Activated CD8-positive, alpha-beta T cell treated with anti-CD3 and anti-CD28 coated beads for 36 hours (primary cell): ENCODE data around the gene PTK7. TPM values are rescaled to one million over a fixed set of nuclear protein-coding genes. Genes with fewer than 3 reads are reported as not detected.

Experiments
- ATAC-seq: fragments of 200-7000 bp; cut with Tn5 transposase; one replicate; pipeline ENCODE4 v1.10.0; 2021; ENCODE audit warnings: mild to moderate bottlenecking, moderate library complexity
- CTCF ChIA-PET: fragments of 350-600 bp; sonication (Branson Sonifier 250); formaldehyde crosslinking; loops from one replicate; lab custom pipeline; 2021; ENCODE audit warnings: antibody characterized with exemption; lab: Charles Lee
- POLR2A ChIA-PET: fragments of 350-600 bp; sonication (Branson Sonifier 250); formaldehyde crosslinking; loops from one replicate; lab custom pipeline; 2021; ENCODE audit warnings: antibody characterized with exemption; lab: Charles Lee
- DNase-seq: peaks from one replicate; pipeline ENCODE4 v3.0.0-alpha.2; 2020
- H3K27ac Mint-ChIP-seq: one replicate; pipeline ENCODE4 v1.8.0; 2021; ENCODE audit warnings: mild to moderate bottlenecking, mixed read lengths
- H3K27me3 Mint-ChIP-seq: one replicate; pipeline ENCODE4 v1.8.0; 2021; ENCODE audit warnings: mixed read lengths
- H3K36me3 Mint-ChIP-seq: one replicate; pipeline ENCODE4 v1.8.0; 2021; ENCODE audit warnings: low read depth, mixed read lengths
- H3K4me1 Mint-ChIP-seq: one replicate; pipeline ENCODE4 v1.8.0; 2021; ENCODE audit warnings: low read depth, mixed read lengths
- H3K4me3 Mint-ChIP-seq: one replicate; pipeline ENCODE4 v1.8.0; 2021; ENCODE audit warnings: mild to moderate bottlenecking, moderate library complexity, mixed read lengths
- H3K9me3 Mint-ChIP-seq: one replicate; pipeline ENCODE4 v1.8.0; 2021; ENCODE audit warnings: mixed read lengths
- intact Hi-C: fragments of 100-400 bp; cut with micrococcal nuclease; formaldehyde crosslinking; loops from one replicate; pipeline ENCODE4 v1.10.0; 2022
- total RNA-seq, 2 experiments: library from RNA; stranded (reverse); gene quantifications; one replicate each; pipeline ENCODE4 v1.2.3, GENCODE V29; 2021
- TF ChIP-seq, protein P1 (sequence below): fragments of 200-600 bp; IDR thresholded peaks from one replicate; pipeline ENCODE4 v1.8.0; 2022; ENCODE audit warnings: antibody characterized with exemption, mild to moderate bottlenecking

PTK7 gene
- total RNA-seq, 2 experiments from 2014 or later, result 3.8 to 4.1 TPM

DNA sequence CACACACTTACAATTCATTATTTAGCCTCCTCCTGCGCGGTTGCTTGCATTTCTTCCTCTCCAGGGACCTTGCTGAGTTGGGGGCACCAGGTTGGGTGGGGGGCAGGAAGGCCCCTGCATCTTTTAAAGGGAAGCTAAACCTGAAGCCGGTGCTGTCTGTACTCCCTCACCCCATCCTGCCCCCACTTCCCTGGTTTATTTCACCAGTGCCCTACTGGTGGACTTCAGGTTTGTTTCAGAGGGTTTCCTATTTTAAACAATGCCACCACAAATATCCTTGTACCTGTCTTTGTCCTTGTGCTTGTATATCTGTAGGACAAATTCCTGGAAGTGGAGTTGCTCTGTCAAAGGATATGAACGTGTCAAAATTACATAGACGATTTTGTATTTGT, 21.0 kb downstream of the PTK7 start:
- ChIA-PET CTCF (interaction anchor here (0.8 to 3.0 kb wide), 3 partner anchors 13 to 47 kb away, joined by 3 to 10 read pairs (median 4); no protein-coding TSS in a partner anchor), POLR2A (interaction anchor here (1.5 kb wide), 1 partner anchor 58 kb away, joined by 3 read pairs; no protein-coding TSS in a partner anchor)
- Mint-ChIP-seq H3K27ac (no peak overlapping the region), H3K4me1 (peaks cover 2% of the 10 kb centered on the region), H3K4me3 (no peak overlapping the region), H3K9me3 (no peaks in the 10 kb centered on the region), H3K36me3 (no peaks in the 10 kb centered on the region), H3K27me3 (no peaks in the 10 kb centered on the region)
- no peak for ATAC-seq
- TF ChIP-seq, protein P1, sequence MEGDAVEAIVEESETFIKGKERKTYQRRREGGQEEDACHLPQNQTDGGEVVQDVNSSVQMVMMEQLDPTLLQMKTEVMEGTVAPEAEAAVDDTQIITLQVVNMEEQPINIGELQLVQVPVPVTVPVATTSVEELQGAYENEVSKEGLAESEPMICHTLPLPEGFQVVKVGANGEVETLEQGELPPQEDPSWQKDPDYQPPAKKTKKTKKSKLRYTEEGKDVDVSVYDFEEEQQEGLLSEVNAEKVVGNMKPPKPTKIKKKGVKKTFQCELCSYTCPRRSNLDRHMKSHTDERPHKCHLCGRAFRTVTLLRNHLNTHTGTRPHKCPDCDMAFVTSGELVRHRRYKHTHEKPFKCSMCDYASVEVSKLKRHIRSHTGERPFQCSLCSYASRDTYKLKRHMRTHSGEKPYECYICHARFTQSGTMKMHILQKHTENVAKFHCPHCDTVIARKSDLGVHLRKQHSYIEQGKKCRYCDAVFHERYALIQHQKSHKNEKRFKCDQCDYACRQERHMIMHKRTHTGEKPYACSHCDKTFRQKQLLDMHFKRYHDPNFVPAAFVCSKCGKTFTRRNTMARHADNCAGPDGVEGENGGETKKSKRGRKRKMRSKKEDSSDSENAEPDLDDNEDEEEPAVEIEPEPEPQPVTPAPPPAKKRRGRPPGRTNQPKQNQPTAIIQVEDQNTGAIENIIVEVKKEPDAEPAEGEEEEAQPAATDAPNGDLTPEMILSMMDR, result no peak
- no peak for DNase-seq
- intact Hi-C loops, result no loop called here

DNA sequence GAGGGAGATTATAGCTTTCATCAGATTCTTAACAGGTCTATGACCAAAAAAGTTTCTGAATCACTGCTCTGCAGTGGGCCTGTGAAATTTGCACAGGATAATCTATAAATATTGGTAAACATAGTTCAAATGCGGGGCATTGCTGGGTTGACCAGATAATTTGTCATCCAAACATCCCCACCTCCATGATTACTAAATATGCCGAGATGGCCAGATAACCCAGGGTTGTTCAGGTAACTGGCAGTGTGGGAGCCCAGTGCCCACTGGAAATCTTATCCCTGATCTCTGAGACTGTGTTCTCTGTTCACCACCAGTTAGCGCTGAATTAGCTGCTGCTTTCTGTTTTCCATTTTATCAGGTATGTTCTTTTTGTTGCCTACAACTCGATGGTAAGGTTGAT, 21.4 kb downstream of the PTK7 start:
- intact Hi-C loops, result no loop called here

DNA sequence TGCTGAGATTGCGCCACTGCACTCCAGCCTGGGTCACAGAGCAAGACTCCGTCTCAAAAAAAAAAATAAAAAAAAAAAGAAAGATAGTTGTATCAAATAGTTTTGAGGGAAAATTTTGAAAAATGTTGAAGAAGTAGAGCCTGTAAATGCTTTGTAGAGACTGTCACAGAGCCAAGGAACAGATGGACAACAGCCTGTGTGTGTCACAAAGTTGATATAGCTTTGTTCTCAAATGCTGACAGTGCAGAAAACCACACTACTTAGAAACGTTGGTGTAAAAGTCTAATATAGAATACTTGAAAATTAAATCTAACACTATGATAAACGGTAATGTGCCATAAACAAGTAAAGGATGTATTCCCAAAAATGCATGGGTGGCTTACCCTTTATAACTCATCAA, 25.4 kb downstream of the PTK7 start:
- TF ChIP-seq, protein P1, result no peak
- intact Hi-C loops, result no loop called here
- DNase-seq (no peak), ATAC-seq (no peak)
- Mint-ChIP-seq H3K36me3 (no peaks in the 10 kb centered on the region), H3K27me3 (no peaks in the 10 kb centered on the region), H3K4me3 (no peak overlapping the region), H3K9me3 (no peaks in the 10 kb centered on the region), H3K4me1 (peaks cover 2% of the 10 kb centered on the region), H3K27ac (no peak overlapping the region)
- ChIA-PET POLR2A (no interaction called here), CTCF (no interaction called here)

More for the DNA sequence above, 21.4 kb downstream of the PTK7 start:
- Mint-ChIP-seq H3K27ac (no peak overlapping the region), H3K9me3 (no peaks in the 10 kb centered on the region), H3K27me3 (no peaks in the 10 kb centered on the region), H3K36me3 (no peaks in the 10 kb centered on the region), H3K4me3 (no peak overlapping the region), H3K4me1 (peaks cover 2% of the 10 kb centered on the region)
- ATAC-seq (no peak), DNase-seq (no peak)
- ChIA-PET CTCF (interaction anchor here (0.8 to 3.0 kb wide), 3 partner anchors 13 to 47 kb away, joined by 3 to 10 read pairs (median 4); no protein-coding TSS in a partner anchor), POLR2A (interaction anchor here (1.5 kb wide), 1 partner anchor 59 kb away, joined by 3 read pairs; no protein-coding TSS in a partner anchor)
- TF ChIP-seq, protein P1, result no peak

DNA sequence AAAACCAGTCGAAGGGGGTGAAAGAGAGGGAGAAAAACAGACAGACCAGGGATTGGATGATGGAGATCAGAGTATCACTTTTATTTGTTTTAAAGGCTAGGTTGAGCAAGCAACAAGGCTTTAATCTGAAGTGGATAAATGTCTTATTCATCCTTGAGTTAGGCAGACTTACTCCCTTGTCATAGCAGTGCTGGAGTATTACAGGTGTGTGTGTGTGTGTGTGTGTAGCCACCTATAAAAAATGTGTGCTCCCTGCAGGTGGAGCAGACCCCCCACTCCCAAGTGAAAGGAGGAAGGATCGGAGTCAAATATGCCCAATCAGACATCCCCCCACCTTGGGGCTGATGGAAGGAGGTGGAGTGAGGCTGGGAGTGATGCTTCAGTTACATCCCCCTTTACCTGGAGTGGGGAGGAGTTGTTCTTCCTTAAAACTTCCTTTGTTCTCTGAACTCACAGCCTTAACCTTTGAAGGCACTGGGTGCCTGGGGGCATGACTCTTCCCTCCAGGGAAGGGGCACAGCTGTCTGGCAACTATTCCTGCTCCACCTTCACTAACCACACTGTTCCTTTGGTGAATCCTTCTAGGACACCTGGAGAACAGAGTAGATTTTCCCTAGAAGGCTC, 27.3 kb downstream of the PTK7 start:
- CTCF ChIA-PET, result interaction anchor here (1.0 kb wide), 1 partner anchor 202 kb away, joined by 3 read pairs; no protein-coding TSS in a partner anchor
- no peak for DNase-seq
- intact Hi-C loops, result no loop called here

More for the DNA sequence above, 27.3 kb downstream of the PTK7 start:
- Mint-ChIP-seq H3K36me3 (no peaks in the 10 kb centered on the region), H3K27ac (no peak overlapping the region), H3K27me3 (no peaks in the 10 kb centered on the region), H3K4me1 (peaks cover 2% of the 10 kb centered on the region), H3K4me3 (no peak overlapping the region), H3K9me3 (no peaks in the 10 kb centered on the region)
- no peak for ATAC-seq
- TF ChIP-seq, protein P1, result no peak
- POLR2A ChIA-PET, result interaction anchor here (0.7 kb wide), 1 partner anchor 1037 kb away, joined by 3 read pairs; no protein-coding TSS in a partner anchor
